Heart left ventricle (tissue), 16 donors: Measurements from ENCODE around the gene CNDP2. TPM values are rescaled to one million over a fixed set of nuclear protein-coding genes. Genes with fewer than 3 reads are reported as not detected.
A peak's percentile ranks its signal among the peaks of the same experiment; 100 is the strongest.

ENCODE experiments used
- ATAC-seq, 4 donors: fragments of 200-7000 bp; cut with Tn5 transposase; one replicate each; pipeline ENCODE4 v1.9.1; 2020 to 2022; ENCODE audit warnings: moderate library complexity in 4 of 4, mild to moderate bottlenecking in 3 of 4, moderate number of reproducible peaks in 1 of 4
- DNase-seq, 5 donors: peaks; one replicate each; pipeline ENCODE4 v3.0.0-alpha.2; 2020
- H3K27ac ChIP-seq, 12 donors: fragments of 200-600 bp; sonication (generic) in 4 of 12; one replicate each; pipeline versions ENCODE4 v1.5.0 to v1.8.0; 2016 to 2022; ENCODE audit warnings: mild to moderate bottlenecking in 2 of 12
- H3K27me3 ChIP-seq, 9 donors: fragments of 200-600 bp; sonication (generic) in 2 of 9; one replicate each; pipeline versions ENCODE4 v1.5.1 to v1.8.0; 2016 to 2022; ENCODE audit warnings: mild to moderate bottlenecking in 3 of 9
- H3K36me3 ChIP-seq, 9 donors: fragments of 200-600 bp; sonication (generic) in 2 of 9; one replicate each; pipeline versions ENCODE4 v1.5.0 to v1.8.0; 2018 to 2022; ENCODE audit warnings: mild to moderate bottlenecking in 2 of 9
- H3K4me1 ChIP-seq, 12 donors: fragments of 200-600 bp; sonication (generic) in 4 of 12; one replicate each; pipeline versions ENCODE4 v1.5.0 to v1.8.0; 2016 to 2022; ENCODE audit warnings: mild to moderate bottlenecking in 3 of 12
- H3K4me3 ChIP-seq, 12 donors: fragments of 200-600 bp; sonication (generic) in 4 of 12; one replicate each; pipeline versions ENCODE4 v1.5.0 to v1.8.0; 2017 to 2022; ENCODE audit warnings: mild to moderate bottlenecking in 9 of 12, moderate library complexity in 4 of 12
- H3K9me3 ChIP-seq, 12 donors: fragments of 200-600 bp; sonication (generic) in 4 of 12; one replicate each; pipeline versions ENCODE4 v1.5.0 to v1.8.0; 2016 to 2022; ENCODE audit warnings: mild to moderate bottlenecking in 1 of 12
- CTCF ChIP-seq, 12 donors: fragments of 200-600 bp; sonication (generic) in 4 of 12; IDR thresholded peaks; one replicate each; pipeline versions ENCODE4 v1.5.0 to v1.8.0; 2018 to 2022; ENCODE audit warnings: antibody characterized with exemption in 12 of 12, mild to moderate bottlenecking in 5 of 12
- POLR2A ChIP-seq, 2 donors: fragments of 450-650 bp; IDR thresholded peaks; one replicate each; pipeline ENCODE4 v1.6.1; 2017; ENCODE audit warnings: antibody characterized with exemption in 2 of 2, mild to moderate bottlenecking in 2 of 2, moderate library complexity in 2 of 2
- WGBS, 4 donors: extraction: QIAGEN DNeasy Blood & Tissue Kit in 2 of 4; methylation state at CpG; one replicate each; pipeline versions ENCODE4 v1.1.5 to v1.1.7; 2013 to 2018; 5-methylcytosine and 5-hydroxymethylcytosine counted together
- intact Hi-C, 10 donors: fragments of 100-400 bp; cut with DNase I; formaldehyde crosslinking; loops; one replicate each; pipeline versions ENCODE4 v1.11.1 to v1.14.2; 2022
- polyA plus RNA-seq, 2 donors: library from polyadenylated mRNA; stranded (reverse); fragments of 200-250 nt; gene quantifications; one replicate each; pipeline ENCODE4 v1.2.3, GENCODE V29; 2013
- total RNA-seq, 9 donors: library from RNA; depleted of rRNA in 2 of 9; stranded (reverse); fragments of >200 nt in 2 of 9; fragmentation: NEBNext Ultra II Directional in 3 of 9; extraction: Animal tissue kit (Norgen Biotek cat#: 25700) in 3 of 9; gene quantifications; one replicate each; pipeline versions ENCODE4 v1.1.0 to v1.2.4, GENCODE V29; 2016 to 2023
- donor health status: ischemic (EF 13 %, LVEDD 7.1; RV severe dilation, severe dysfunction).
- donor health status: healthy with polysubstance abuse.
- donor health status: DM: no; HTN: yes; CAD: no.
- donor health status: DM: no; HTN: no; CAD: no.
- donor health status: ischemic (EF 25% LVEDD 6.9; RV normal size, moderate dysfunction).
- donor health status: ischemic (EF 25% LVEDD 5.7; RV mildly dilated, moderate dysfunction).
- donor health status: healthy.
- donor health status: DM: yes; HTN: yes; CAD: no.
- donor health status: ischemic (EF 35%, LVEDD 5.7; RV mildly dilated, moderate dysfunction).
- donor health status: nonischemic (EF 11% LVEDD 7.7; RV severe dilation, severe dysfunction).
- donor health status: DM: yes; HTN: yes; CAD: no.
- donor health status: PGD.
- donor health status: ischemic (EF 29% LVEDD 5.4; RV normal size, mild dysfunction).
- donor health status: nonischemic (EF 23%, LVEDD 6.1; RV moderate dilation, normal function).

The CNDP2 gene
- total and polyA plus RNA-seq, 11 donors = 38.3 to 162 (median 76.3) TPM

GRCh38 chr18:74507097-74507881 is 11.1 kb downstream of the CNDP2 start:
- 79 to 85% (median 84%) methylated on average over 23 of the region's 23 CpGs for WGBS, 4 donors
- TF ChIP-seq POLR2A (IDR thresholded peaks at IDR 0.05) = no peak
- TF ChIP-seq CTCF (IDR thresholded peaks at IDR 0.05) = no peak
- no peak for DNase-seq
- H3K36me3 ChIP-seq = peaks cover 0 to 100% (median 97%) of the 10 kb centered on the region in 9 donors
- H3K27me3 ChIP-seq = no peaks in the 10 kb centered on the region
- H3K4me3 ChIP-seq = no peak overlapping the region
- H3K4me1 ChIP-seq = peaks cover 0 to 17% (median 0%) of the 10 kb centered on the region in 12 donors
- no peaks in the 10 kb centered on the region for H3K9me3 ChIP-seq
- intact Hi-C loops = no loop called here
- H3K27ac ChIP-seq = peak overlapping the region in 1 of 12 donors; percentile 5
- peak in 1 of 4 donors; percentile 31 for ATAC-seq

- ATAC-seq (no peak), DNase-seq (peak in 1 of 5 donors; percentile 18)
- 92 to 96% (median 93%) methylated on average over 13 to 14 of the region's 14 CpGs for WGBS, 4 donors
- Histone ChIP-seq H3K36me3 (peaks cover 0 to 100% (median 97%) of the 10 kb centered on the region in 9 donors), H3K9me3 (no peaks in the 10 kb centered on the region), H3K27me3 (no peaks in the 10 kb centered on the region), H3K4me1 (peaks cover 0 to 13% (median 0%) of the 10 kb centered on the region in 12 donors), H3K4me3 (no peak overlapping the region), H3K27ac (no peak overlapping the region)
- TF ChIP-seq POLR2A (IDR thresholded peaks at IDR 0.05) = no peak
- no peak for TF ChIP-seq CTCF (IDR thresholded peaks at IDR 0.05)
- intact Hi-C loops = no loop called here
These were observed 11.8 kb downstream of the CNDP2 start for GRCh38 chr18:74507927-74508326.

- intact Hi-C loops = no loop called here
- Histone ChIP-seq H3K4me3 (no peak overlapping the region), H3K9me3 (no peaks in the 10 kb centered on the region), H3K36me3 (peaks cover 0 to 100% (median 97%) of the 10 kb centered on the region in 9 donors), H3K27ac (no peak overlapping the region), H3K27me3 (no peaks in the 10 kb centered on the region), H3K4me1 (peaks cover 0 to 13% (median 0%) of the 10 kb centered on the region in 12 donors)
- ATAC-seq (no peak), DNase-seq (no peak)
- TF ChIP-seq POLR2A (IDR thresholded peaks at IDR 0.05) = no peak
- TF ChIP-seq CTCF (IDR thresholded peaks at IDR 0.05) = no peak
- 59 to 68% (median 65%) methylated on average over 9 of the region's 9 CpGs for WGBS, 4 donors
These were observed 12.2 kb downstream of the CNDP2 start for GRCh38 chr18:74508366-74508765.

- TF ChIP-seq CTCF (IDR thresholded peaks at IDR 0.05) (no peak), POLR2A (IDR thresholded peaks at IDR 0.05) (no peak)
- Histone ChIP-seq H3K27me3 (no peaks in the 10 kb centered on the region), H3K9me3 (no peaks in the 10 kb centered on the region), H3K27ac (no peak overlapping the region), H3K4me3 (no peak overlapping the region), H3K4me1 (peaks cover 0 to 13% (median 0%) of the 10 kb centered on the region in 12 donors), H3K36me3 (peaks cover 0 to 100% (median 97%) of the 10 kb centered on the region in 9 donors)
- ATAC-seq (no peak), DNase-seq (no peak)
- intact Hi-C loops = no loop called here
- WGBS, 4 donors = 58 to 79% (median 69%) methylated on average over 11 of the region's 11 CpGs
These were observed 12.7 kb downstream of the CNDP2 start for GRCh38 chr18:74508821-74509225.
